Urothelium cell line (cell line): ENCODE measurements around the gene C9orf152.

ENCODE experiments used
- DNase-seq: peaks from one replicate; pipeline ENCODE4 v3.0.0; 2011; ENCODE audit warnings: low spot score, mixed read lengths
- FAIRE-seq: peaks from 2 replicates; lab custom pipeline; 2011; peaks lifted over from hg19 to GRCh38; lab: Jason Lieb, UNC

C9orf152 gene

GRCh38 chr9:110183208-110184145 lies 24.5 kb downstream of the C9orf152 start:
- DNase-seq, result peak; percentile 57
- FAIRE-seq, result no peak

- DNase-seq, result no peak
- no peak for FAIRE-seq
Observed at GRCh38 chr9:110180511-110181434, 27.2 kb downstream of the C9orf152 start.

GRCh38 chr9:110179734-110180133 lies 28.2 kb downstream of the C9orf152 start:
- FAIRE-seq, result no peak
- no peak for DNase-seq

GRCh38 chr9:110178281-110178680 lies 29.7 kb downstream of the C9orf152 start:
- DNase-seq (no peak), FAIRE-seq (no peak)

- no peak for FAIRE-seq
Observed at GRCh38 chr9:110175275-110175968, 32.5 kb downstream of the C9orf152 start.

GRCh38 chr9:110173322-110173642 lies 34.7 kb downstream of the C9orf152 start:
- FAIRE-seq, result no peak
- DNase-seq, result no peak

More at GRCh38 chr9:110175275-110175968, 32.5 kb downstream of the C9orf152 start:
- no peak for DNase-seq

- DNase-seq (no peak), FAIRE-seq (no peak)
Observed at GRCh38 chr9:110170357-110171257, 37.4 kb downstream of the C9orf152 start.

- FAIRE-seq (no peak), DNase-seq (no peak)
Observed at GRCh38 chr9:110168486-110168885, 39.5 kb downstream of the C9orf152 start.

- DNase-seq (no peak), FAIRE-seq (no peak)
Observed at GRCh38 chr9:110161940-110162339, 46.0 kb downstream of the C9orf152 start.

- FAIRE-seq, result no peak
- no peak for DNase-seq
Observed at GRCh38 chr9:110160685-110161084, 47.3 kb downstream of the C9orf152 start.

- no peak for DNase-seq
- no peak for FAIRE-seq
Observed at GRCh38 chr9:110160123-110160522, 47.8 kb downstream of the C9orf152 start.

GRCh38 chr9:110157823-110158664 lies 49.9 kb downstream of the C9orf152 start:
- DNase-seq, result no peak
- no peak for FAIRE-seq

GRCh38 chr9:110156902-110157301 lies 51.1 kb downstream of the C9orf152 start:
- DNase-seq (no peak), FAIRE-seq (no peak)

GRCh38 chr9:110156416-110156815 lies 51.5 kb downstream of the C9orf152 start:
- DNase-seq (no peak), FAIRE-seq (no peak)

- FAIRE-seq, result no peak
- no peak for DNase-seq
Observed at GRCh38 chr9:110155751-110156150, 52.2 kb downstream of the C9orf152 start.

GRCh38 chr9:110153431-110153830 lies 54.5 kb downstream of the C9orf152 start:
- FAIRE-seq (no peak), DNase-seq (no peak)

GRCh38 chr9:110152704-110153374 lies 55.1 kb downstream of the C9orf152 start:
- FAIRE-seq (no peak), DNase-seq (peak; percentile 33)
